Lower lobe of right lung (tissue), 2 donors: ENCODE results near the gene CGREF1. TPM values are rescaled to one million over a fixed set of nuclear protein-coding genes. Genes with fewer than 3 reads are reported as not detected.

ENCODE experiments used
- ATAC-seq, 2 donors: fragments of 200-7000 bp; cut with Tn5 transposase; one replicate each; pipeline ENCODE4 v1.9.1; 2020 to 2022; ENCODE audit warnings: mild to moderate bottlenecking in 2 of 2, moderate library complexity in 2 of 2
- DNase-seq: peaks from one replicate; pipeline ENCODE4 v3.0.0-alpha.2; 2020
- H3K27ac ChIP-seq: fragments of 200-600 bp; one replicate; pipeline ENCODE4 v1.8.0; 2022
- H3K27me3 ChIP-seq: fragments of 200-600 bp; one replicate; pipeline ENCODE4 v1.8.0; 2022; ENCODE audit warnings: low read depth
- H3K36me3 ChIP-seq: fragments of 200-600 bp; one replicate; pipeline ENCODE4 v1.8.0; 2022; ENCODE audit warnings: mild to moderate bottlenecking
- H3K4me1 ChIP-seq: fragments of 200-600 bp; one replicate; pipeline ENCODE4 v1.8.0; 2022
- H3K4me3 ChIP-seq: fragments of 200-600 bp; one replicate; pipeline ENCODE4 v1.8.0; 2022; ENCODE audit warnings: mild to moderate bottlenecking
- H3K9me3 ChIP-seq: fragments of 200-600 bp; one replicate; pipeline ENCODE4 v1.8.0; 2022
- intact Hi-C: fragments of 100-400 bp; cut with DNase I; formaldehyde crosslinking; loops from one replicate; pipeline ENCODE4 v1.11.0; 2022
- total RNA-seq: library from RNA; stranded (reverse); fragmentation: NEBNext Ultra II Directional; extraction: Animal tissue kit (Norgen Biotek cat#: 25700); gene quantifications from one replicate; pipeline ENCODE4 v1.2.1, GENCODE V29; 2021
- TF ChIP-seq, protein P1 (sequence below): fragments of 200-600 bp; IDR thresholded peaks from one replicate; pipeline ENCODE4 v1.8.0; 2022; ENCODE audit warnings: antibody characterized with exemption, mild to moderate bottlenecking
- donor health status: DM: no; HTN: yes; CAD: no; lungs with severe emphysema.

Gene CGREF1
- total RNA-seq, 1 donor from 2014 or later, result 0.74 TPM

DNA sequence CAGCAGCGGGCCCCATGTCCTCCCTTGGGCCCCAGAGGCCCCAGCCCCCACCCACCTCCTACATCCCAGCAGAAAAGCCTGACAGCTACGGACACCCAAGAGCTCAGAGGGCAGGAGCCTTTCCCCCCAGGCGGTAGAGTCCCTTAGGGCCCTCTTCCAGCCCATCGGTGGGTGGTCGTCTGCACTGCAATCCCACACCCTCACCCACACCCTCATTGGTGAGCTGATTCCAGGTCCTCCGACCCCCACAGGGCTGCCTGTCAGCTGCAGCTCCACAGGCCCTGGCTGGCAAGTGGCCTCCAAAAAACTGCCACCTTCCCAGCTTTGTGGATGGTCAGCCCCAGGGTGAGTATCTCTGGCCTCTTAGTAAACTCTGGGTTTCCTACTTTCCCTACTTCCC, 40.3 kb upstream of the CGREF1 start:
- H3K4me3 ChIP-seq, result no peak overlapping the region
- H3K9me3 ChIP-seq, result no peaks in the 10 kb centered on the region
- H3K4me1 ChIP-seq, result no peaks in the 10 kb centered on the region
- no peaks in the 10 kb centered on the region for H3K36me3 ChIP-seq
- intact Hi-C loops, result no loop called here
- H3K27ac ChIP-seq, result no peak overlapping the region
- no peaks in the 10 kb centered on the region for H3K27me3 ChIP-seq
- ATAC-seq (peak in 1 of 2 donors; percentile 18), DNase-seq (no peak)
- TF ChIP-seq, protein P1, sequence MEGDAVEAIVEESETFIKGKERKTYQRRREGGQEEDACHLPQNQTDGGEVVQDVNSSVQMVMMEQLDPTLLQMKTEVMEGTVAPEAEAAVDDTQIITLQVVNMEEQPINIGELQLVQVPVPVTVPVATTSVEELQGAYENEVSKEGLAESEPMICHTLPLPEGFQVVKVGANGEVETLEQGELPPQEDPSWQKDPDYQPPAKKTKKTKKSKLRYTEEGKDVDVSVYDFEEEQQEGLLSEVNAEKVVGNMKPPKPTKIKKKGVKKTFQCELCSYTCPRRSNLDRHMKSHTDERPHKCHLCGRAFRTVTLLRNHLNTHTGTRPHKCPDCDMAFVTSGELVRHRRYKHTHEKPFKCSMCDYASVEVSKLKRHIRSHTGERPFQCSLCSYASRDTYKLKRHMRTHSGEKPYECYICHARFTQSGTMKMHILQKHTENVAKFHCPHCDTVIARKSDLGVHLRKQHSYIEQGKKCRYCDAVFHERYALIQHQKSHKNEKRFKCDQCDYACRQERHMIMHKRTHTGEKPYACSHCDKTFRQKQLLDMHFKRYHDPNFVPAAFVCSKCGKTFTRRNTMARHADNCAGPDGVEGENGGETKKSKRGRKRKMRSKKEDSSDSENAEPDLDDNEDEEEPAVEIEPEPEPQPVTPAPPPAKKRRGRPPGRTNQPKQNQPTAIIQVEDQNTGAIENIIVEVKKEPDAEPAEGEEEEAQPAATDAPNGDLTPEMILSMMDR, result no peak

DNA sequence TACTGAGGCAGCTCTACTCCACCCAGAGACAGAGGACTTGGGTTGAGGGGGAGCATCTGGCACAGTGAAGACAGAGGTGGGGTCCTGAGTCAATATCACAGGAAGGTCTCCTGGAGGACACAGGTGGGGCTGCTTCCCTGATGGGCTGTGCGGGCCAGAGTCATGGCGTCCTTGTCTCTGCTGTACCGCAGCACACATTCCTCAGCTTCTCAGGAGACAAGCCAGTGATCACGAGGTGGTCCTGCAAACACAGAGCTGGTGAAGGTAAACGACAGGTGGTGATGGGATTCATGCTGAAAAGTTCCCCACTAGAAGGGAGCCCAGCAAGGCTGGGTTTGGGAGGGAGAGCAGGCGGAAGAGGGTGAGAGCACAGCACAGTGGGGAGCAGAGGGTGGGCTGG, 39.5 kb upstream of the CGREF1 start:
- TF ChIP-seq, protein P1, result no peak
- intact Hi-C loops, result no loop called here
- Histone ChIP-seq H3K36me3 (no peaks in the 10 kb centered on the region), H3K9me3 (no peaks in the 10 kb centered on the region), H3K4me3 (no peak overlapping the region), H3K27ac (no peak overlapping the region), H3K4me1 (no peaks in the 10 kb centered on the region), H3K27me3 (no peaks in the 10 kb centered on the region)
- no peak for DNase-seq
- ATAC-seq, result no peak

DNA sequence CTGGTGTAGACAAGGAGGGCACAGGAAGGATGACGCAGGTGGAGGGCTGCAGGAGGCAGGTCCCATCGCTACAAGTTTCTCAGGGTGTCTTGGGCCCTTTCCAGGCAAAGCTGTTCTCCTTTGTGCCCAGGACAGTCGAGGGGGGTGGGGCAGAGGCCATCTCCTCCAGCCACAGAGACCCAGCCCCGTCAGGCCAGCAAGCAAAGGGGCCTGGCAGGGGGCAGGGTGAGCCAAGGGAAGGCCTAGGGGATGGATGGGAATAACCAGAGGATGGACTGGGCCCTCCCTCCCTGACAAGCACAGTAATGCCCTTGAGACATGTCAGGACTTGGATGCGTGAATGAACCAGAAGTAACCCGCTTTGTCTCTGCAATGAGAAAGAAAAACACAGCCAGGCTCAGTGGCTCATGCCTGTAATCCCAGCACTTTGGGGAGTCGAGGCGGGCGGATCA, 36.2 kb upstream of the CGREF1 start:
- H3K4me3 ChIP-seq, result no peak overlapping the region
- intact Hi-C loops, result no loop called here
- H3K27me3 ChIP-seq, result no peaks in the 10 kb centered on the region
- H3K36me3 ChIP-seq, result no peaks in the 10 kb centered on the region
- DNase-seq, result no peak
- TF ChIP-seq, protein P1, result no peak
- ATAC-seq, result no peak
- H3K4me1 ChIP-seq, result no peaks in the 10 kb centered on the region
- H3K27ac ChIP-seq, result no peak overlapping the region
- H3K9me3 ChIP-seq, result no peaks in the 10 kb centered on the region

DNA sequence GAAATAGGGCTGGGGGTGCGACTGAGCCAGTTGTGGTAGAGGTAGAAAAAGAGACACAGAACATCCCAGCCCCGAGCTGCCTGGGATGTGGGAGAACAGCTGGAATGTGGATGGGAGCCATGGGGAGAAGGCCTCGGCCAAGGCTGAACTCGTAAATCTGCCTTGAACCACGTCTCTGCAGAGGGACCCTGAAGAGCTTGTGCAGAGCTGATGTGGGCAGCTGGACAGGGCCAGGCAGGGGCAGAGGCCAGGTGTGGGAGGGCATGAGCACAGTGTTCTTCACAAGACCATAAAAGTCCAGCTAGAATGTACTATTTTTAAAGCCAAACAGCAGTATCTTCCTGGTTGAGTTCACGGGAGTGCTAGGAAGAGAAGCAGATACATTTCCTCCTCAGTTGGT, 35.6 kb upstream of the CGREF1 start:
- DNase-seq, result no peak
- Histone ChIP-seq H3K4me1 (no peaks in the 10 kb centered on the region), H3K9me3 (no peaks in the 10 kb centered on the region), H3K27ac (no peak overlapping the region), H3K27me3 (no peaks in the 10 kb centered on the region), H3K4me3 (no peak overlapping the region), H3K36me3 (no peaks in the 10 kb centered on the region)
- intact Hi-C loops, result no loop called here
- no peak for ATAC-seq
- TF ChIP-seq, protein P1, result no peak

DNA sequence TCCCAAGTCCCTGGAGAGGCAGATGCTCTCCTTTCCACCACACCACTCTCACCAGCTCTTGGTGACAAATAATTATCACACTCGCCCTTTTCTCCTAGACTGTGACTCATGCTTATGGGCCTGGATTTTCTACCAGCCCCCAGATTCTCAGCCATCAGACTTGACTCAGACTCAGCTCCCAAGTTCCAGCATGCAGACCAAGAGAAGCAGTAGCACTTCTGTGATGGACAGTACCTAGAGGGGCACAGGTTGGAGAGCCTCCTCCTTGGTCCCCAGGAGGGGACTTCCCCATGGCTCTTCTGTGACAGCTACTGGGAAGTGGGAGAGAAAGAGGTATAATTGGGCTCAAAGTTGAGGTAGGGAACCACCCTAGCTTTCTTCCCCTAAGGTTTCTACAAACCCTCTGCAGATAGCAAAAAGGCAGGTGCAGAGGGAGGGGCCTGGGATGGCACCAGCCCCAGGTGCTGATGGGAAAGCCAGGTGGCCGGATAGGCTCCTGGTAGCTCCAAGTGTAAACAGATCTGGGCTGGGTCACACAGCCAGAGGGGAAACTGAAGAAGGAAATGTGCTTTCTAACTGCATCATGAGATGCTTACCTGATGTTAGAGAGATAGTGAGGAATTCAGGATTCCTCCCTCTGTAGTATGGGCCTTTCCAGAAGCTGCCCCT, 34.0 kb upstream of the CGREF1 start:
- Histone ChIP-seq H3K9me3 (no peaks in the 10 kb centered on the region), H3K4me3 (no peak overlapping the region), H3K36me3 (no peaks in the 10 kb centered on the region), H3K4me1 (no peaks in the 10 kb centered on the region), H3K27me3 (peaks cover 5% of the 10 kb centered on the region), H3K27ac (no peak overlapping the region)
- no peak for ATAC-seq
- TF ChIP-seq, protein P1, result no peak
- no peak for DNase-seq
- intact Hi-C loops, result no loop called here
